Stimulated activated CD4-positive, alpha-beta T cell treated with anti-CD3 and anti-CD28 coated beads, TNF-alpha, amount 100 ng/mL, for 4 hours (primary cell): ENCODE data around the gene PIGL.
"Not testable (repeated sequence)": the region's sequence is repeated elsewhere in the genome, so short reads cannot be mapped to it uniquely, and the experiment has no call there.

Experiments
- DNase-seq, 3 experiments: peaks; one replicate each; pipeline ENCODE4 v3.0.0-alpha.2; 2020; ENCODE audit warnings: low read depth in 3 of 3

Gene PIGL

DNA sequence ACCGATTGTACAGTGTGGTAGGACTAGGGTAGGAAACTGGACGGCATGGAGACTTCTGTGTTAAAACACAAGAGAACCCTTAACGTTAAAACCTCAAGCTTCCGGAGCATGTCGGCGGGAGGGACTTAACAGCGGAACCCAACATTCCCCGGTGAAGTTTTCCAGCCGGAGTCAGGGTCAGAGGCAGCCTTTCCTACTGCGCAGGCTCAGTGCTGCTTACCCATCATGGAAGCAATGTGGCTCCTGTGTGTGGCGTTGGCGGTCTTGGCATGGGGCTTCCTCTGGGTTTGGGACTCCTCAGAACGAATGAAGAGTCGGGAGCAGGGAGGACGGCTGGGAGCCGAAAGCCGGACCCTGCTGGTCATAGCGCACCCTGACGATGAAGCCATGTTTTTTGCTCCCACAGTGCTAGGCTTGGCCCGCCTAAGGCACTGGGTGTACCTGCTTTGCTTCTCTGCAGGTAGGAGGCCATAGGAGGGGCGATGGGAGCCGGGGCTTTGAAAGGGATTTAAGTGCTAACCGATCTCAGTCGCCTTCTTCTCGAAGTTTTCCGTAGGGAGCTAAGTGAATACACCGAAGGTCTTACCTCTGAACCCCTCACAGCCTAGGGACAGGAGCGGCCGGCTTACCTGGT lies at the start of gene PIGL:
PIGL (plus strand) TSS at position 209 of the 634 bp plus-strand sequence; CDS start at position 226, 17 bp downstream.
- DNase-seq = peak; percentile 75 to 83 (median 82)

DNA sequence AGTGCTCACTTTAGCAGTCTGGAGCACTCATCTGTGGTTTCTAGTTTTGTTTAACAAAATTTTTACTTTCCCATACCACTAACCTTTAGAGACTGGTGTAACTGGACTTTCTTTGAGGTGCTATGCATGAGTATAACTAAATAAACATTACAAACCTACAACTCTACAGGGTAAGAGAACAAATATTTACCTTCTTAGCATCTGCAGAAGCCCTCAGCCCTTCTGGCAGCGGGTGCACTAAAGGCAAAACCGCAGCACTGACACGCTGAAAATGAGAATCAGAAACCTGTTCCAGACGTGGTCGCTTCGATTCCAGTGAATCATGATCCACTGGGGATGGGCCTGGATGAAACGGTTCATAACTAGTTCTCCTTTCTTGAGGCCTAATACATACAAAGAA lies 45.4 kb upstream of the PIGL start:
- no peak for DNase-seq

- DNase-seq = no peak
Observed at GRCh38 chr17:16178836-16179235, 38.2 kb upstream of the PIGL start.

- no peak for DNase-seq
Observed at GRCh38 chr17:16181581-16181980, 35.4 kb upstream of the PIGL start.

GRCh38 chr17:16187642-16188041 lies 29.4 kb upstream of the PIGL start:
- no peak for DNase-seq

GRCh38 chr17:16189791-16190348 lies 27.1 kb upstream of the PIGL start:
- DNase-seq = no peak

- DNase-seq = no peak
Observed at GRCh38 chr17:16190703-16191360, 26.2 kb upstream of the PIGL start.

DNA sequence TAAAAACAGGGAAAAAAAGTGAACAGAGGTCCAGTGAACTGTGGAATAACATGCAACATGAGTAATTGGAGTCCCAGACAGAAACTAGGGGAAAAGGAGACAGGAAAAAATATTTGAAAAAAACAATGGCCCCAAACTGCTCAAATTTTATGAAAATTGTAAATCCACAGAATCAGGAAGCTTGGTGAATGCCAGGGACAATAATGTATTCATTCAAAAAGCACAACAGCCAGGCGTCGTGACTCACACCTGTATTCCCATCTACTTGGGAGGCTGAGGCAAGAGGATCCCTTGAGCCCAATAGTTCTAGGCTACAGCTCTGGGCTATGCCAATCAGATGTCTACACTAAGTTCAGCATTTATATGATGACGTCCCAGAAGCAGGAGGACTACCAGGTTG lies 25.4 kb upstream of the PIGL start:
- DNase-seq = no peak

- not testable (repeated sequence) for DNase-seq
Observed at GRCh38 chr17:16194307-16194835, 22.6 kb upstream of the PIGL start.

- no peak for DNase-seq
Observed at GRCh38 chr17:16197276-16197675, 19.7 kb upstream of the PIGL start.

DNA sequence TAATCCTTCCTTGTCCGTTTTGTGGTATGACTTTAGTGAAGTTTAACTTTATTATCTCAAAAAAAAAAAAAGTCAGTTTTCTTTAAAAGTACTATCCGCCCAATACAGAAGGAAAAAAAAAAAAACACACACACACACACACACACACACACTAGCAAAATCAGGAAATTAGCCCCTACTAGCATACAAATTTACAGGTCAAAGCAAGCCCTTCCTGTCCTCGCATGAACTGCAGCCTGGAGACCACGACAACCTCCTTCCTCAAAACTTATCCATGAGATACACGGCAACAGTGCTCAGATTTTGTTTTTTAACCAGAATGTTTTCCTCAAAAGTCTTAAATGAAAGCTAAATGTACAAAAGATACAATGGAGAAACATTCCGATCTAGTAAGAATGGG lies 17.9 kb upstream of the PIGL start:
- DNase-seq = no peak

- not testable (repeated sequence) for DNase-seq
Observed at GRCh38 chr17:16201693-16202131, 15.3 kb upstream of the PIGL start.

- not testable (repeated sequence) for DNase-seq
Observed at GRCh38 chr17:16202554-16203500, 14.2 kb upstream of the PIGL start.

GRCh38 chr17:16204763-16205162 lies 12.2 kb upstream of the PIGL start:
- not testable (repeated sequence) for DNase-seq

DNA sequence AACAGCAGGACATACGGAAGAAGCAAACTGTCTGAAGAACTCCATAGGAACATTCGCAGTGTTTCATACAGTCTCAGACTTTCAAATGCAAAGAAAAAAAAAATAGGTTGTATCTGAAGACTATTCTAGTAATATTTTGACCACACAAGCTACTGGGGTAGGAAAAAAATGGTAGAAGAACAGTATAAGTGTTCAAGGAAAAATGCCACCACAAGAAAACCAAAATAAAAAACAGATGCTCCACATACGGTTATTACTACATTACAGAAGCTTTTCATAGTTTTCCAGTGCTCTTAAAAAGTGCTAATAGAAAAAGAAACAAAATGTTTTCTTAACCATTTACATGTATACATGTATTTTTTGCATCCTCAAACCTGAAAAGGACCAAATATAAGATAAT lies 5.4 kb upstream of the PIGL start:
- no peak for DNase-seq

DNA sequence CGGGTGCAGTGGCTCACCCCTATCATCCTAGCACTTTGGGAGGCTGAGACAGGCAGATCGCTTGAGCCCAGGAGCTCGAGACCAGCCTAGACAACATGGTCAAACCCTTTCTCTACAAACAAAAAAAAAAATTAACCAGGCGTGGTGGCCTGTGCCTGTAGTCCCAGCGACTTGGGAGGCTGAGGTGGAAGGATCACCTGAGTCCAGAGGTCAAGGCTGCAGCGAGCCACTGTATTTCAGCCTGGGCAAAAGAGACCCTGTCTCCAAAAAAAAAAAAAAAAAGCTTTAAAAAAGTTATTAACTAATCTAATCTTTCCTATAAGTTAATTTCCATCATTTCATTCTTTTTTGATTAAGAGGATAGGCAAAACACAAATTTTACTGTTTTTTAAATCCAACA lies 4.2 kb upstream of the PIGL start:
- DNase-seq = no peak

DNA sequence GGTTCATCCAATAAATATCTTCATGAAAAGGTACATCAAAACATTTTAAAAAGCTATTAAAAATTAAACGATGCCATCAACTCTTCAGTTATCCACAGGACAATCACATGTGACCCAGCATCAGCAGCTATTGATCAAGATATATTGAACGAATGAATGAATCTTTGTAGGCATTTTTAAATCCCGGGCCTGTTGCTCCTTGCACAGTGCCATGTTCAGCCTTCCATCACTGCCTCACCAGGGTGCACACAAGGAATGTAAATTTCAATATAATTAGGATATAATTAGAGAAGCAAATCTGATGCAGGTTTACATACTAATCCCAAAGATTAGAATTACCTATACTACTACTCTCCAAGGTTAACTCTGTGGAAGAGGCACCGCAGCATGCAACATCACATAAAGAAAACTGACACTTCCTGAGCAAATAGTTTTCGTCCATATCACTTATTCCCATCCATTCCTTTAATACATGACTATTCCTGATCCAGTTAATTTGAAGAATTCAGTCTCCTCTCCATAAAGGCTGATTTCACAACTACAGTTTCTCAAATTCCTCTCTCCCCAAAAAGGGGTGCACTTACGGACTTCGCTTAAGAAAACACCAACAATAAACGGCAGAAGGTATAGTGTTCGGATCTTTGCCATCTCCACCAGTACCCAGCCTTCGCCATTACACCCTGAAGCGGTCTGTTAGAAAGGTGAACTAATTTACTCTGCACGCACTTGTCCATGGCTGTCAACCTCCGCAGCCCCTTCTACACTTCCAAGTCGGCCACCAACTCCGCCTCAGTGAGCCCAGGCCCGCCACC lies 2.6 kb upstream of the PIGL start:
- no peak for DNase-seq

DNA sequence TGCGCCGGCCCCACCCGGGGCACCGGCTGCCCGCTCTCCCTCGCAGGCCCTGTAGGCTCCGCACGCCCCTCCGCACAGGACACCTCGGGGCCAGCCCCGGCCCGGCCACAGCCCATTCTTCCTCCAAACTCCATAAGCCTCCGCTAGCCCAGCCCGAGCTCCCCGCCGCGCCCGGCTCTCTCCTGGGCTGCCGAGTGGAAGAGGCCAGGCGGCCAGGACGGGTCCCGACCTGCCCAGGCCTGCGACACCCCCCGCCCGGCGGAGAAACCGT lies 2.1 kb upstream of the PIGL start:
- DNase-seq = peak in 2 of 3 experiments; percentile 6 to 9

DNA sequence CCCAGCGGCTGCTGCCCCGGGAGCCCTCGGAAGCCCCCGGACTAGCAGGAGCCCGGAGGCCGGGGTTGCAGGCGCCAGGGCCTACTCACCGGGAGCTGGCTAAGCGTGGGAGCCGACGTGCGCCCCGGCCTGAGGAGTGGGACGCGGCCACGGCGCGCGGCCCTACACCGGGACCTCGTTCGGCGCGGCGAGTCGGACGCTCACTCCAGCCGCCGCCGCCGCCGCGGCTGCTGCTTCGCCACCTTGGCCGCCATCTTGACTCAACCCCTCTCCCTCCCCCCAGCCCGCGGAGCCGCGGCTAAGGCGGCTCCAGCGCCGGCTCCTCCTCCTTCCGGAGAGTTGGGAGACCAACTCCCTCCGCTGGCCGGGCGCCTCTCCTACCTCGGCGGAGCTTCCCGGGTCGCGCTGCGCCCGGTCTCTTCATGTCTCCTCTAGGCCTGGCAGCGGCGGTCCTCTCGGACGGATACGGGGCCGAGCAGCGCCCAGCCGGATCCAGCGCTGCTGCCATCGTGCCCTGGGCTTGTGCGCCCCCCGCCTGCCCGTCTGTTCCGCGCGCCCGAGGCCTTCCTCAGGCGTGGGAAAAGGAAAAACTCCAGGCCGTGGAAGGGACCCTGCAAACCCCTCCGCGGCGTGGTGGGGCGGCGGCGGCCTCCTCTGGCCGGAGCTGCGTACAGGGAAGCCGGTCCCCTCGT lies 1.6 kb upstream of the PIGL start, which contains the start of gene NCOR1:
NCOR1 (minus strand) TSS at position 262 of the 692 bp plus-strand sequence. CDS start 20,965 bp downstream, outside the sequence.
- DNase-seq = peak; percentile 68 to 78 (median 77)

- DNase-seq = no peak
Observed at GRCh38 chr17:16215965-16216316, 1.1 kb upstream of the PIGL start.
